A549 (cell line): ENCODE measurements around the gene UVRAG. TPM values are rescaled to one million over a fixed set of nuclear protein-coding genes. Genes with fewer than 3 reads are reported as not detected.

ENCODE experiments used
- ATAC-seq, 2 experiments: fragments of 200-7000 bp in 1 of 2; fragments of >200 bp in 1 of 2; cut with Nextera tagmentation in 1 of 2; cut with Tn5 transposase in 1 of 2; 3 replicates each; pipeline versions ENCODE4 v1.8.0 to v1.9.1; 2018 to 2020; ENCODE audit warnings: mild to moderate bottlenecking in 1 of 2, moderate library complexity in 1 of 2
- CTCF ChIA-PET: fragments of 300-600 bp; sonication (Branson Sonifier 250); formaldehyde crosslinking; extraction: SDS; loops from one replicate; lab custom pipeline; 2021; ENCODE audit warnings: antibody characterized with exemption, inconsistent platforms; lab: Yijun Ruan, JAX
- POLR2A ChIA-PET: fragments of 350-600 bp; formaldehyde crosslinking; extraction: SDS; loops from one replicate; lab custom pipeline; 2021; ENCODE audit warnings: antibody characterized with exemption, inconsistent platforms; lab: Yijun Ruan, JAX
- DNase-seq, 2 experiments: peaks; one replicate each; pipeline versions ENCODE4 v3.0.0 to v3.0.0-alpha.2; 2011 to 2016; ENCODE audit warnings: low read depth in 1 of 2, low spot score in 1 of 2
- FAIRE-seq: peaks from 2 replicates; lab custom pipeline; 2011; peaks lifted over from hg19 to GRCh38; lab: Jason Lieb, UNC
- H3K27ac ChIP-seq, 2 experiments: fragments of >200 bp; sonication (Bioruptor Twin); formaldehyde crosslinking; 3 replicates each; pipeline ENCODE4 v1.5.1; 2016 to 2017
- H3K4me1 ChIP-seq: fragments of >200 bp; sonication (Bioruptor Twin); formaldehyde crosslinking; 3 replicates; pipeline ENCODE4 v1.6.1; 2016
- H3K4me2 ChIP-seq: fragments of >200 bp; sonication (Bioruptor Twin); formaldehyde crosslinking; 3 replicates; pipeline ENCODE4 v1.6.1; 2016
- H3K4me3 ChIP-seq: fragments of >200 bp; sonication (Bioruptor Twin); formaldehyde crosslinking; 3 replicates; pipeline ENCODE4 v1.5.1; 2016
- H3K9me3 ChIP-seq: fragments of >200 bp; sonication (Bioruptor Twin); formaldehyde crosslinking; 3 replicates; pipeline ENCODE4 v1.6.1; 2016
- CBX8 ChIP-seq: fragments of 200-600 bp; sonication (generic); IDR thresholded peaks from 2 replicates; pipeline ENCODE4 v1.6.1; 2016
- EP300 ChIP-seq, 2 experiments: fragments of >200 bp; sonication (Bioruptor Twin); formaldehyde crosslinking; IDR thresholded peaks; 2 replicates in 1 of 2; 3 replicates in 1 of 2; pipeline ENCODE4 v1.6.1; 2016 to 2017
- ESRRA ChIP-seq: fragments of 150-350 bp; IDR thresholded peaks from 2 replicates; pipeline ENCODE4 v1.6.1; 2014; ENCODE audit warnings: mild to moderate bottlenecking, low read length, borderline replicate concordance
- FOSL2 ChIP-seq, 2 experiments: fragments of 450-650 bp in 1 of 2; fragments of >200 bp in 1 of 2; sonication (Bioruptor Twin) in 1 of 2; formaldehyde crosslinking; IDR thresholded peaks; 2 replicates each; pipeline versions ENCODE4 v1.5.0 to v1.6.1; 2016 to 2020; ENCODE audit warnings: mild to moderate bottlenecking in 1 of 2, moderate library complexity in 1 of 2
- HOXB13 ChIP-seq: fragments of 250-450 bp; sonication (Bioruptor Pico); IDR thresholded peaks from 2 replicates; pipeline ENCODE4 v1.5.0; 2020; ENCODE audit warnings: low read depth, mild to moderate bottlenecking, moderate library complexity
- JUN ChIP-seq, 2 experiments: fragments of >200 bp; sonication (Bioruptor Twin); formaldehyde crosslinking; IDR thresholded peaks; 2 replicates in 1 of 2; 3 replicates in 1 of 2; pipeline ENCODE4 v1.6.1; 2016 to 2017
- JUNB ChIP-seq: fragments of >200 bp; sonication (Bioruptor Twin); formaldehyde crosslinking; IDR thresholded peaks from 2 replicates; pipeline ENCODE4 v1.6.1; 2016
- KDM1A ChIP-seq: fragments of 200-600 bp; sonication (generic); IDR thresholded peaks from 2 replicates; pipeline ENCODE4 v1.6.1; 2016; ENCODE audit warnings: low read depth, mild to moderate bottlenecking
- MAX ChIP-seq: IDR thresholded peaks from 2 replicates; pipeline ENCODE4 v1.6.1; 2012
- MAZ ChIP-seq: fragments of 150-350 bp; IDR thresholded peaks from 2 replicates; pipeline ENCODE4 v1.6.1; 2014; ENCODE audit warnings: antibody characterized with exemption, low read depth, low read length, borderline replicate concordance
- NPAS2 ChIP-seq: fragments of 250-450 bp; sonication (Bioruptor Pico); IDR thresholded peaks from 2 replicates; pipeline ENCODE4 v1.8.0; 2022; ENCODE audit warnings: mild to moderate bottlenecking, moderate library complexity, borderline replicate concordance
- POLR2A ChIP-seq: IDR thresholded peaks from 2 replicates; pipeline ENCODE4 v1.6.1; 2012; ENCODE audit warnings: mild to moderate bottlenecking, low read length
- REST ChIP-seq: fragments of 200-600 bp; sonication (generic); IDR thresholded peaks from 2 replicates; pipeline ENCODE4 v1.6.1; 2016; ENCODE audit warnings: antibody characterized with exemption, mild to moderate bottlenecking, moderate library complexity
- SREBF2 ChIP-seq: fragments of 450-650 bp; IDR thresholded peaks from 2 replicates; pipeline ENCODE4 v1.6.1; 2014; ENCODE audit warnings: mild to moderate bottlenecking, moderate library complexity
- TP53 ChIP-seq: fragments of 250-450 bp; sonication (Bioruptor Pico); IDR thresholded peaks from 2 replicates; pipeline ENCODE4 v1.5.0; 2021; ENCODE audit warnings: mild to moderate bottlenecking, moderate library complexity
- ZC3H11A ChIP-seq: fragments of 450-650 bp; IDR thresholded peaks from 2 replicates; pipeline ENCODE4 v1.6.1; 2014; ENCODE audit warnings: antibody characterized with exemption, mild to moderate bottlenecking
- ZNF302 ChIP-seq: fragments of 250-450 bp; sonication (Bioruptor Pico); IDR thresholded peaks from 2 replicates; pipeline ENCODE4 v1.9.0; 2021; ENCODE audit warnings: inconsistent platforms, mild to moderate bottlenecking, moderate library complexity
- WGBS: methylation state at CpG from one replicate; pipeline ENCODE4 v1.1.6; 2017; ENCODE audit errors: missing lambda C conversion rate; 5-methylcytosine and 5-hydroxymethylcytosine counted together
- polyA plus RNA-seq, 4 experiments: library from polyadenylated mRNA; depleted of rRNA in 3 of 4; stranded (reverse); fragments of >200 nt; fragmentation: RNase III in 1 of 4; extraction: RNeasy Plus Mini Kit Qiagen cat#74134 plus additional on column Dnase treatment in 1 of 4; gene quantifications; 2 replicates in 3 of 4; 3 replicates in 1 of 4; pipeline ENCODE4 v1.2.3, GENCODE V29; 2011 to 2017
- TF ChIP-seq, protein P1 (sequence below): fragments of 450-650 bp; IDR thresholded peaks from 2 replicates; pipeline ENCODE4 v1.6.1; 2014; ENCODE audit warnings: antibody characterized with exemption
- TF ChIP-seq, protein P2 (sequence below): fragments of 150-350 bp; IDR thresholded peaks from 2 replicates; pipeline ENCODE4 v1.6.1; 2014; ENCODE audit warnings: low read depth, mild to moderate bottlenecking, low read length
- TF ChIP-seq, protein P3 (sequence below): IDR thresholded peaks from 2 replicates; pipeline ENCODE4 v1.6.1; 2012
- TF ChIP-seq, protein P4 (sequence below): fragments of 250-450 bp; sonication (Bioruptor Pico); IDR thresholded peaks from 2 replicates; pipeline ENCODE4 v1.5.0; 2021; ENCODE audit warnings: mild to moderate bottlenecking, moderate library complexity, borderline replicate concordance
- TF ChIP-seq, protein P5 (sequence below): IDR thresholded peaks from 2 replicates; pipeline ENCODE4 v1.6.1; 2012; ENCODE audit warnings: low read depth, borderline replicate concordance

UVRAG gene
- polyA plus RNA-seq, 2 of the 4 experiments (the other 2 are of a cell fraction): 6.1 to 14.1 TPM

GRCh38 chr11:76124905-76125770, 310.1 kb downstream of the UVRAG start:
- TF ChIP-seq ZC3H11A (no peak), JUNB (no peak), FOSL2 (IDR thresholded peaks at IDR 0.05) (no peak), FOSL2 (CRISPR knock-in tag; IDR thresholded peaks at IDR 0.05) (no peak), TP53 (CRISPR knock-in tag) (no peak), ZNF302 (CRISPR knock-in tag) (no peak), SREBF2 (no peak), MAZ (no peak), MAX (no peak)
- CTCF ChIA-PET: interaction anchor here (0.5 kb wide), 1 partner anchor 242 kb away, joined by 5 read pairs; no protein-coding TSS in a partner anchor

DNA sequence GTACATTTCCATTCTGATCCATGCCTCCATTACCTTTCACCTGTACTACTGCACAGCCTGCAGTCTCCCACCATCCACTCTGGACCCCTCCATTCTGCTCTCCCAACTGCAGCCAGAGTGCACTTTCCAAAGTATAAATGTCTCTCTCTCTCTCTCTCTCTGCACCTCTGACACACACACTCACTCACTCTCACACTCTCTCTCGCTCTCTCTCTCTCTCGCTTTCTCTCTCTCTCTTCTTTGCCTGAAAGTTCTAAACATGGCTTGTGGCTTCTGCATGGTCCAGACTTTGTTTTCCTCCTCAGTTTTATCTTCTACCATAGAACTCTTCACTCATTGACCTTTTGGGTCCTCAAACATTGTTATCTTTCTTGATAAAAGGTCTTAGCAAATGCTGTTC, 314.7 kb downstream of the UVRAG start:
- ChIA-PET CTCF (interaction anchor here (1.3 to 1.7 kb wide), 3 partner anchors 10 to 233 kb away, joined by 3 to 5 read pairs (median 3); no protein-coding TSS in a partner anchor), POLR2A (no interaction called here)
- Histone ChIP-seq H3K4me1 (no peaks in the 10 kb centered on the region), H3K9me3 (no peaks in the 10 kb centered on the region), H3K4me2 (no peak overlapping the region), H3K27ac (no peak overlapping the region), H3K4me3 (no peak overlapping the region)
- TF ChIP-seq, protein P1, sequence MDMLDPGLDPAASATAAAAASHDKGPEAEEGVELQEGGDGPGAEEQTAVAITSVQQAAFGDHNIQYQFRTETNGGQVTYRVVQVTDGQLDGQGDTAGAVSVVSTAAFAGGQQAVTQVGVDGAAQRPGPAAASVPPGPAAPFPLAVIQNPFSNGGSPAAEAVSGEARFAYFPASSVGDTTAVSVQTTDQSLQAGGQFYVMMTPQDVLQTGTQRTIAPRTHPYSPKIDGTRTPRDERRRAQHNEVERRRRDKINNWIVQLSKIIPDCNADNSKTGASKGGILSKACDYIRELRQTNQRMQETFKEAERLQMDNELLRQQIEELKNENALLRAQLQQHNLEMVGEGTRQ: no peak
- TF ChIP-seq REST (no peak), POLR2A (no peak), TP53 (CRISPR knock-in tag) (no peak), NPAS2 (no peak), ESRRA (no peak), ZNF302 (CRISPR knock-in tag) (no peak), JUN (IDR thresholded peaks at IDR 0.05) (no peak), CBX8 (no peak), FOSL2 (IDR thresholded peaks at IDR 0.05) (no peak), FOSL2 (CRISPR knock-in tag; IDR thresholded peaks at IDR 0.05) (no peak), HOXB13 (CRISPR knock-in tag) (no peak), ZC3H11A (no peak), KDM1A (no peak), MAZ (no peak), EP300 (IDR thresholded peaks at IDR 0.05) (no peak)
- TF ChIP-seq, protein P2, sequence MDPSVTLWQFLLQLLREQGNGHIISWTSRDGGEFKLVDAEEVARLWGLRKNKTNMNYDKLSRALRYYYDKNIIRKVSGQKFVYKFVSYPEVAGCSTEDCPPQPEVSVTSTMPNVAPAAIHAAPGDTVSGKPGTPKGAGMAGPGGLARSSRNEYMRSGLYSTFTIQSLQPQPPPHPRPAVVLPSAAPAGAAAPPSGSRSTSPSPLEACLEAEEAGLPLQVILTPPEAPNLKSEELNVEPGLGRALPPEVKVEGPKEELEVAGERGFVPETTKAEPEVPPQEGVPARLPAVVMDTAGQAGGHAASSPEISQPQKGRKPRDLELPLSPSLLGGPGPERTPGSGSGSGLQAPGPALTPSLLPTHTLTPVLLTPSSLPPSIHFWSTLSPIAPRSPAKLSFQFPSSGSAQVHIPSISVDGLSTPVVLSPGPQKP: no peak
- TF ChIP-seq, protein P3, sequence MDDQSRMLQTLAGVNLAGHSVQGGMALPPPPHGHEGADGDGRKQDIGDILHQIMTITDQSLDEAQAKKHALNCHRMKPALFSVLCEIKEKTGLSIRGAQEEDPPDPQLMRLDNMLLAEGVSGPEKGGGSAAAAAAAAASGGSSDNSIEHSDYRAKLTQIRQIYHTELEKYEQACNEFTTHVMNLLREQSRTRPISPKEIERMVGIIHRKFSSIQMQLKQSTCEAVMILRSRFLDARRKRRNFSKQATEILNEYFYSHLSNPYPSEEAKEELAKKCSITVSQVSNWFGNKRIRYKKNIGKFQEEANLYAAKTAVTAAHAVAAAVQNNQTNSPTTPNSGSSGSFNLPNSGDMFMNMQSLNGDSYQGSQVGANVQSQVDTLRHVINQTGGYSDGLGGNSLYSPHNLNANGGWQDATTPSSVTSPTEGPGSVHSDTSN: no peak
- TF ChIP-seq, protein P4, sequence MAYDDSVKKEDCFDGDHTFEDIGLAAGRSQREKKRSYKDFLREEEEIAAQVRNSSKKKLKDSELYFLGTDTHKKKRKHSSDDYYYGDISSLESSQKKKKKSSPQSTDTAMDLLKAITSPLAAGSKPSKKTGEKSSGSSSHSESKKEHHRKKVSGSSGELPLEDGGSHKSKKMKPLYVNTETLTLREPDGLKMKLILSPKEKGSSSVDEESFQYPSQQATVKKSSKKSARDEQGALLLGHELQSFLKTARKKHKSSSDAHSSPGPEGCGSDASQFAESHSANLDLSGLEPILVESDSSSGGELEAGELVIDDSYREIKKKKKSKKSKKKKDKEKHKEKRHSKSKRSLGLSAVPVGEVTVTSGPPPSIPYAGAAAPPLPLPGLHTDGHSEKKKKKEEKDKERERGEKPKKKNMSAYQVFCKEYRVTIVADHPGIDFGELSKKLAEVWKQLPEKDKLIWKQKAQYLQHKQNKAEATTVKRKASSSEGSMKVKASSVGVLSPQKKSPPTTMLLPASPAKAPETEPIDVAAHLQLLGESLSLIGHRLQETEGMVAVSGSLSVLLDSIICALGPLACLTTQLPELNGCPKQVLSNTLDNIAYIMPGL (CRISPR knock-in tag): no peak
- TF ChIP-seq, protein P5, sequence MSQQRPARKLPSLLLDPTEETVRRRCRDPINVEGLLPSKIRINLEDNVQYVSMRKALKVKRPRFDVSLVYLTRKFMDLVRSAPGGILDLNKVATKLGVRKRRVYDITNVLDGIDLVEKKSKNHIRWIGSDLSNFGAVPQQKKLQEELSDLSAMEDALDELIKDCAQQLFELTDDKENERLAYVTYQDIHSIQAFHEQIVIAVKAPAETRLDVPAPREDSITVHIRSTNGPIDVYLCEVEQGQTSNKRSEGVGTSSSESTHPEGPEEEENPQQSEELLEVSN: no peak
- FAIRE-seq (no peak), DNase-seq (no peak), ATAC-seq (no peak)
- WGBS: 93% methylated on average over 2 of the region's 2 CpGs

More at GRCh38 chr11:76124905-76125770, 310.1 kb downstream of the UVRAG start:
- WGBS: 88% methylated on average over 8 of the region's 8 CpGs
- H3K9me3 ChIP-seq: no peaks in the 10 kb centered on the region
- H3K4me2 ChIP-seq: no peak overlapping the region
- FAIRE-seq (no peak), DNase-seq (no peak), ATAC-seq (no peak)
- no peak overlapping the region for H3K4me3 ChIP-seq
- H3K4me1 ChIP-seq: no peaks in the 10 kb centered on the region
- POLR2A ChIA-PET: no interaction called here
- no peak overlapping the region for H3K27ac ChIP-seq
